GM21717 (cell line): Measurements from ENCODE around the gene PPP6R3.

Experiments
- ATAC-seq: cut with Tn5 transposase; IDR thresholded peaks from one replicate; pipeline ENCODE4 v1.9.1; 2021; ENCODE audit warnings: mild to moderate bottlenecking, moderate library complexity; ENCODE audit not compliant: unreplicated experiment

Gene PPP6R3

DNA sequence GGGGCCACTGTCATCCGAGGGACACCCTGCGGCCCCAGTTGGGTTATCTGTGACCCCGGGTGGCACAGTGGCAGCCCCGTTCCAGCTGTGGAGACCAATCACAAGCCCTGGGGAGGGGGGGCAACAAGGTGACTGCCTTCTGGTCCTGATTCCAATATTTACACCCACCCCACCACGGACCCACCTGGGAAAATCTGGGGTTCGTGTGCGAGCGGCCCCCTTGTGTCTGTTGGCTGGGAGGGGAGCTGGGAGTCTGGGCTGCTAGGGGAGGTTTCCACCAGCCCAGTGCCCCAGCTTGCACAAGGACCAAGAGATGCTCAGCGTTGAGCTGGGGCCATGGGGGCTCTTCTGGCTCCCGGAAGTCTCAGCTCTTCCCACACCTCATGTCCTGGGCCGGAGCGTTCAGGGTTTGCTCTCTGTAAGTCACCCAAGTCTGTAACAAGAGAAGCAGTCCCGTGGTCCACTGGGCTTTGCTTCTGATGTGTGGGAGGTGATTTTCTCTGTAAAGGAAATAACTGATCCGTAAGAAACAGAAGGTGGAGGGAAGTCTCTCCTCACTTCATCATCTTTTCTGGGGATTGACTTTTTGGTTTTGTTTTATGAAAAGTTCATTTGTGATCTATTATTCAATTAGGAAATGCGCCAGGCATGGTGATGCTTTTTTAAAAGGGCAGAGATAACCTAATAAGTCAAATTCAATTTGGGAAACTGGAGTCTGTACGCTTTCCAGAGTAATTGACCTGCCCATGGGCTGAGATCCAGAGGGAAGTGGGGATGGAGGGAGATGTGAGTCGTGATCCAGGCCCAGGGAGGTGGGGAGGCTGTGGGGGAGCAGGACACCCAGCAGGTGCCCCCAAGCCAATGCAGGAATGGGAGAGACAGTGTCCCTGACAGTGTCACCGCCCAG, 201.4 kb downstream of the PPP6R3 start:
- ATAC-seq = no peak

DNA sequence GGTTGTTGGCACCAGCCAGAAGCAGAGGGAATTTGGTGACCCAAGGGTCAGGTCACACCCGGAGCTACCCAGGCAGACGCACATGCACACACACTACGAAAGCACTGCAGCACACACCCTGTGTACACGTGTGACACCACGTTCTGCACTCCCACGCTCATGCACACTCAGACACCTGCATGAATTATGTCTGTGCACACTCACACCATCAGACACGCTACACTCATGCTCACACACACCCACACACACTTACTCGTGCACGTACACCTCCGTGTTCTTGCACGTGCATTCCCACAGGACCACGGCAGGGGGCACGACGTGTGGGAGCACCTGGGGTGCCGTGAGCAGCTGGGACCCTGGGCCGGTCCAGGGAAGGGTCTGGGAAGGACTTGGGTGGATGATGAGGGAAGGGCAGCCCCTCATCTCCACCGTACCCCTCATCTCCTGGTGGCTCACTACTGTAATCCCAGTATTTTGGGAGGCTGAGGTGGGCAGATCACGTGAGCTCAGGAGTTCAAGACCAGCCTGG, 203.0 kb downstream of the PPP6R3 start:
- ATAC-seq = no peak

DNA sequence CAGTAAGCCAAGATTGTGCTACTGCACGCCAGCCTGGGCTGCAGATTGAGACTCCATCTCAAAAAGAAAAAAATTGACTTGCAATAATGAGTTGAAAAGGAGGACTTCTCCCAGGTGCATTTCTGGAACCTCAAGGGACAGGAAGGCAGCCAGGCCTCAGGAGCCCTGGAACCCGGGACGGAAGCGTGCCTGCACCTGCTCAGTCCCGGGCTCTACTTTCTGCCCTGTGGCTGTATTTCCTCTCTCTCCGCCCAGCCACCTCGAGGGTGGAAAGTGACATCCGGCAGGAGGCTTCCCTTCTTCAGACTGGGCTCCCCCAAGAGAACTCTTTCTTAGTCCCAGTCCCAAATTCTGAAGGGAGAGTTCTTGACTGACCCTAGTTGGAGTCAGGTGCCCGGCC, 203.6 kb downstream of the PPP6R3 start:
- ATAC-seq = no peak

DNA sequence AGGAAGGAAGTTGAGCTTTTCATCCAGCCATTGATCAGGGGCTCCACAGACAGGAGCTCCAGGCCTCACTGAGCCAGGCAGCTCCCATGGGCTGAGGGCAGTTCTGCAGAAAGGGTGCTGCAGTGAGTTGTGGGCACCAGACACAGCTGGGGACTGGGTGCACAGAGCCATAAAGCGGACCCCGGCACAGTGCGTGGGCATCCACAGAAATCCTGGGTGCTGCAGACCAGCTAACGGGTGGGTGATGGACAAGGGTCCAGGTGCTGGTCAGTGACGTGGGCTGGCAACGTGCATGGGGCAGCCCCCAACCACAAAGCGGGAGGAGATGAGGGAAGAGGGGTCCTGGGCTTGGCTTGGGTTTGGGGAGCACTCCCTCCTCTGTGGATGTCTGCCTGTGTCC, 204.4 kb downstream of the PPP6R3 start:
- no peak for ATAC-seq
